HG03342 (cell line): ENCODE data around the gene SDK2.
"Not testable (repeated sequence)": the region's sequence is repeated elsewhere in the genome, so short reads cannot be mapped to it uniquely, and the experiment has no call there.

Experiments used
- ATAC-seq: cut with Tn5 transposase; IDR thresholded peaks from one replicate; pipeline ENCODE4 v1.9.1; 2021; ENCODE audit warnings: mild to moderate bottlenecking, moderate library complexity; ENCODE audit not compliant: unreplicated experiment

SDK2 gene

DNA sequence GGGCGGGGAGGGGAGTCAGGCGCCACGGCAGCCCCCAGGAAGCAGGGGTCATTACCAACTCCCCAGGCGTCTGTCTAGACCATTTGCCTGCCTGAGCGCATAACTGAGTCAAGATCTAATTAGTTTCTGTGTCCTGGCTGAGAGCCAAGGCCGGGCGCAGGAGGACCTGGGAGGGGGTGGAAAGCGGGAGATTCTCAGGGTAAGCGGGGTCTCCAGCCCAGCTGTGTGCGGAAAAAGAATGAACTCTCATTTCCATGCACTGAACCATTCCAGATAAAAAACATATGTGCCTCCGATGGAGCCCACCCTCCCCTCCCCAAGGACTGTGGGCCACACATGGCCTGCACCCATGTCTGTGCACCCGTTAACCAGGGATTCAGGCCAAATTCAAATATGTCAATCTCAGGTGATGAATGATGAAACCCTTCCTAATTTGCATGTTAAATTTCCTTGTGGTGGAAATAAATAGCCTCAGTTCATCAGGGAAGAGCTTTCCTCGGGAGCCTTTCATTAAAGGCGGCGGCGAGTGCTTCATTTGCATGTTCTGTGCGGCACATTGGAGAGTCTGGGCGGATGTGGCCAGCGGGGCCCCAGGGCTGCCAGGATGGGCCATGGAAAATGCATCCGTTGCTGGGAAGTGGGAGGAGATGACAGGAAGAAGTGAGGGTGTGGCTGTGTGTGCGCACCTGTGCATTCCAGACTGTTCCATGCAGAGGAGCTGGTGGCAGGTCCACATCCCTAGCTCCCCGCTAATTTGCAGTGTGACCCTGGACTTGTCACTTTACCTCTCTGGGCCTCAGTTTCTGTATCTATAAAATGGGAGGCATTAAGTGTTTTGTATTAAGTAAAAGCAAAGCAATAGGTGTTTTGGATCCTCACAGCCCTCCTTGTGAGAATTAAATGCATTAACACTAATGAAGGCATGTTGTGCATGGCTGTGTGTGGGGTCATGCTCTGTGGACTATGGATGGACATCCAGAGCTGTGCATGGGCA is 151.1 kb downstream of the SDK2 start:
- ATAC-seq: no peak

DNA sequence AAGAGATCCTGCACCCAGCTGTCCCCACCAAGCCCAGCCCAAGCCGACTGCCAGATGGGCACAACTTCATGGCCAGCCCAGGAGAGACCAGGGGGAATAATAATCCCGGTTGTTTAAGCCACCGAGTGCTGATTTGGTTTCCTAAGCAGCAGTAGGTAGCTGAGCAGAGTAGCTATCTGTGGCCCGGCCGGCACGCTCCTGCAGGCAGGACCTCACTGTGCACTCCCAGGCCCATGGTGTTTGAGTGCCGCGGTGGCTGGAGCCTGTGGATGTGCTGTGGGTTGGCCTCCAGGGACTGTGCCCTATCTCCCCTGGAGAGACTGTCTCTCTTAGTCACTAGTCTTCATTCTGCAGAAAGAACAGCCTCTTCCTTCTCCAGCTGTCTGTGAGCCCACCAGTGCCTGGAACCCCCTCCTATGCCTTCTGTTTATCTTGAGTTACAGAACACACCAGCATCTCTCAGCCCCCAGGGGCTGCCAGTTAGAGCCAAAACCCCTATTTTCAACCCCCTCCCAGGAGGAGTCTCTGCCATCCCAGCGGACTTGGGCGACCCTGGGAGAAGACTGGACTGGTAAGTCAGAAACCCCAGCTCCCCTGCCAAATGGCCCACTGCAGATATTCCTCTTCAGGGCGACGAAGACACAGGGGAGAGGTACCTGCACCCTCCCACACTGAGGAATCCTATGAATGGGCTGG is 152.0 kb downstream of the SDK2 start:
- no peak for ATAC-seq

DNA sequence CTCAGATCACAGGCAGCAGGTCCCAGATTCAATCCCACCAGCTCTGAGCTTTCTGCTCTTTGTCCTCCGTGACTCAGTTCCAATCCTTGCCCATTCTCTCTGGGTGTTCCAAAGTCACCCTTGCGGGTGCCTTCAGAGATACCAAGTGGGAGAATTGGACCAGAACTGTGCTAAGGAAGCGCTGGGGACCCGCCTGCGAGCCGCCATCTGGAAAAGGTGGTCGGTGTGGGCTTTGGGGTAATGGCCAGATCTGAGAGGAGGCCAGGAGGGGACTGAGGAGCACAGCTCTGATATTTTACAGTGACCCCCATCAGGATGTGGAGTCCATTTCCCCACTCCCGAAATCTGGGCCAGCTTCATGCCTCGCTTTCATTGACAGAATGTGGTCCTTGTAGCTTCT is 152.6 kb downstream of the SDK2 start:
- no peak for ATAC-seq

DNA sequence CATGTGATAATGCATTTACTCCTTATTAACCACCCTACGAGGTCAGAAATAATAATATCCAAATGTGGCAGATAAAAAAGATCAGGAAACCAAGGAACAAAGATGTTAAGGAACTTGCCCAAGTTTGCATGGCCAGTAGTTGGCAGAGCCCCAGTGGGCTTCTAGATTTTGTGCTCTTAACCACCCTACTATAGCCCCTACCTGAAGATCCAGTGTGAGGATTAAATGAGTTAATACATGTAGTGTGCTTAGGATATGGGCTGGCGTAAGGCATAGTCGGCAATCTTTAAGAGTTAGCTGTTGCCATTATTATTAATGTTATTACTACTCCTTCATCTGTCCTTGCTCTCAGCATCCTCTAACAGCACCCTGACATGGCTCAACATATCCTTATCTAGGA is 153.4 kb downstream of the SDK2 start:
- ATAC-seq: no peak

DNA sequence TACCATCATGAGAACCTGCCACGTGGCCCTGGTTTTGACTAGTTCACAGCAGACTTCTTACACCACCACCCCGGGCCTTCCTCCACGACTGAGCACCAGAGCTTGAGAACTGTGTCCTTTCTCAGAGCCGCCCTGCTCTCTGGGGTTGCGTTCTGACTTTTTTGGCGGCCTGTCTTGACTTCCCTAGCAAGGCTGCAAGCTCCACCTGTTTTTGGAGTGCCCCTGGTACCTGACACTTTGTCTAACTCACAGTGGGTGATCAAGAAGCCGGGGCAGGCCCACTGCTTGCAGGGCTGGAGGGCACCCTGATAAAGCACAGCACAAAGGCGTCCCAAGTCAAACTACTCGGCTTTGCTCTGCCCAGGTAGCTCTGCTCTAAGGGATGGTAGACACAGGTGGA is 154.3 kb downstream of the SDK2 start:
- ATAC-seq: no peak

DNA sequence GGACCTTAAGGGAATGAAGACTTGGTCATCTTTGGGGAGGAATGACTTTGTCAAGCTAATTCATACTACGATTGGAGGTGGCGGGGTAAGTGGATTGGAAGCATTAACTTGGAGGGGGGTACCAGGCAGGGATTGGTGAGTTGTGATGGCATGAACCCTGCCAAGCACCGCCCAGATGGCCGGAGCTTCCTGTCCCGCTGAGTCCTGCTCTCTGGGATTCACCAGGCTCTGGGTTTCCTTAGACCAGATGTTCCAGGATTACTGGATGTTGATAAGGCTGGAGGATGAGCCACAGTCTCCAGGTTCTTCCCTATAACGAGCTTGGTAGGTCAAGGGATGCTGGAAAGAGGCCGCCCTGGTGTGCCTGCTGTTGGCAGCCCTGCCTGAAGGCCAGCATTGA is 154.9 kb downstream of the SDK2 start:
- no peak for ATAC-seq

DNA sequence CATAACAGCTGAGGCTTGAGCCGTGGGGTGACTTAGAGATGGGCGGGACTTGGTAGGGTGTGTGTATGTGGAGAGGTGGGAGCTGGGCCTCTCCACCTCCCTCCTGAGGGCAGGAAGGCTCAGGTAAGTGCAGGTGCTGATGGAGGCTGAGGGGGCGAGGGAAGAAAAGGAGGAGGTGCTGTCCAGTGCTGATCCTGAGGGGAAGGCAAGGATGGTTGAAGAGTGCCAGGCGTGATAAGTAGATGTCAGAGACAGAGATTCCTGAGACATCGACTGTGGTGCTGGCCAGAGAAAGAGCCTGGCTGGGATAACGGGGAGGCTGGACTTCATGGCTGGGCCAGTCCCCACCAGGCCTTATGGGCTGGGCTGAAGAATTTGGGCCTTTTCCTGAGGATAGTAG is 159.1 kb downstream of the SDK2 start:
- no peak for ATAC-seq

DNA sequence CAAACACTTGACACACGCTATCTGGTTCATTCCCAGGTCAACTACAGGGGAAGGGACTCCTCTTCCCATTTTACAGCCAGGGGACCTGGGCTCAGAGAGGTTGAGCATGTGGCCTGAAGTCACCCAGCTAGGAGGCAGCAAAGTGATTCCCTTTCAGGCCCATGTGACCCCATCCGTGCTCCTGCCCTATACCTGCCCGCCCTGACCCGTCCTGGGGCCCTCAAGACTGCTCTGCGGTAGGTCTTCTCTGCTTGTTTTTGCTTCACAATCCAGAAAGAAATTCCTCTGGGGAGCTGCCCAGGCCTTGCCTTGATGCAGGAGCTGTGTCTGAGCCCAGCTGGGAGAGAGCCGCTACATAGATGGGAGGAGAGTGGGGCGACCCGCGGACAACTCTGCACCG is 161.4 kb downstream of the SDK2 start:
- no peak for ATAC-seq

DNA sequence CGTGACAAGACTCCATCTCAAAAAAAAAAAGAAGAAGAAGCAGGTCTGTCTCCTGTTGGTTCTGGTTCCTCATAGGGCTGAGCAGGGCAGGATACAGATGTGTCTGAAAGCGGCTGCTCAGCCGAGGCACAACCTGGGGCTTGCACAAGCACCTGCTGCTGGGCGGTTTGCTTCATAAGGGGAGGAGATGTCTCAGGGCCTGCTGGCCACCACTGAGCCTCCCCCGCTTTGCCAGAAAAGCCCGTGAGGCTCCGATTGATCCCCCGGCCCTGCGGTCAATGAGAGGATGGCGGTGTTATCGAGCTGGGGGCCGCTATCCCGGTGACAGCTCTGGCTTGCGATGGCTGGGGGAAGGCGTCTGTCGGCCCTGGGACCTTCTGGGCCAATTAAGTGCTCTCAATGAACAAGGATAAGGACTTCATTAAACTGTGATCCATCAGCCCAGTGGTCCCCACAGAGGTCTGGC is 162.0 kb downstream of the SDK2 start:
- ATAC-seq: no peak

DNA sequence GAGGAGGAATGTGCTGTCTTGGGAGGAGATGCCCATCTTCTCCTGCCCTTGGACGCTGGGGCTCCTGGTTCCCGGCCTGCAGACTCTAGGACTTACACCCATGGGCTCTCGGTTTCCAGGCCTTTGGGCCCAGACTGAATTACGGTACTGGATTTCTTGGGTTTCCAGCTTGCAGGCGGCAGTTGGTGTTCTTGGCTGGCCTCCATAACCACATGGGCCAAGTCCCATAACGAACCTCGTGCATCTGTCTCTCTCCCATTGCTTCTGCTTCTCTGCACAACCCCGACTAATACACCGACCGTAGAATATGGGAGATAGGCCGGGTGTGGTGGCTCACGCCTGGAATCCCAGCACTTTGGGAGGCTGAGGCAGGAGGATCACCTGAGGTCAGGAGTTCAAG is 162.6 kb downstream of the SDK2 start:
- no peak for ATAC-seq

DNA sequence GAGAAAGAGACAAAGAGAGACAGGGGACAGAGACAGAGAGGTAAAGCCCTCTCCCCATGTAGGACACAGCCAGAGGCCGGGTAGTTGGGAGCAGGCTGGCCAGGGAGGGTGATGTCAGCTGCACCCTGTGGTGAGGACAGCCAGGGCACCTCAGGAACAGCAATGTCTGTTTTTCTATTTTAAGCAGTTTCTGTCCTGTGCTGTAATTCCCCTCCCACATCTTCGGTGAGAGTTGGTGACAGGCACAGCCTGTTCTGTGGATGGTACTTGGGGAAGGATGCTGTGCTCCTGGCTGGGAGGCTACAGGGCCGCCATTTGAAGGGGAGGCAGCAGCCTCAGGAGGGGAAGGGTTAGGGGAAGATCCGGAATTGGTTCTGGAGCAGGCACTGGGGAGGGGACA is 163.5 kb downstream of the SDK2 start:
- ATAC-seq: no peak

DNA sequence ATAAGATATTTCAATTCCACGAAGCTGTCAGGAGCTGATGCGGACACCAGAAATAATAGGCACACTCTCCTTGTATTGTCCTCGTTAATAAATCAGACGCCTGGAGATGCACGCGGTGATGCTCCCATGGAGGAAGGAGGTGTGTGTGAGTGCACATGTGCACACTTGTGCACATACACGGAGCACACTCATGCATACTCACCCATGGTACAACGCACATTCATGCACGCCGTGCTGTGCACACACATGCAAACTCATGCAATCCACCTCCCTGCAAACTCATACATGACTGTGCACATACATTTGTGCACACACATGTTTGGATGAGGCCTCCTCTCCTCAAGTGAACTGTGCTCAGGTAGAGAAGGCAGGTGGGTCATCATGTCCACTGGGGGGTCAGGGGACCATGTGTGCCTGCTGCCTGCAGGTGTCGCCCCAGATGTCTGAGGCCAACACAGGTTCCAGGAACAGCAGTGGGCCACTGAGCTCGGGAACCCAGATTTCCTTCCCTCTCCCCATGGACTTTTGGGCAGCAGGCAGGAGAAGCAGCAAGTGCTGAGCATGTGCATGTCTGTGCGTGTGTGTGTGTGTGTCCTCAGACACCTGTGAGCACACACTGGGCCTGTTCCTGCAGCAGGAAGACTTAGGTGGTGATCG is 165.3 kb downstream of the SDK2 start:
- no peak for ATAC-seq

DNA sequence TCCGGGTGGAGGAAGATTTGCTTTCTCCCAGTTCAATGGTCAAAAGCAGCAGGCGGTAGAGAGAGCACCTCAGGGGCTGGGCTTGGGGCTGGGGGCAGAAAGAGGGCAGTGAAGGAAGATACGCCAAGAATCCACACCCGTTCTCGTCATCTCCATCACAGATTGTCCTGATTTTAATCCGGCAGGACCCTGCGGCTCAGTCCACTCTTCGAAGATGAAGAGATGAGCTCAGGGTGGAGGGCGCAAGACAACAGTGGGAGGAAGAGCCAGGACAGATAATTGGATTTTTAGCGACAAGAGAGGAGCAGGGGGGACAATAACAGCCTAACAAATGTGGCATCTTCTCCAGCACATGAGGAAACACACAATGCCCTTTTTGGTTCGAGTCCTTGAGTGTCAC is 165.9 kb downstream of the SDK2 start:
- ATAC-seq: no peak

DNA sequence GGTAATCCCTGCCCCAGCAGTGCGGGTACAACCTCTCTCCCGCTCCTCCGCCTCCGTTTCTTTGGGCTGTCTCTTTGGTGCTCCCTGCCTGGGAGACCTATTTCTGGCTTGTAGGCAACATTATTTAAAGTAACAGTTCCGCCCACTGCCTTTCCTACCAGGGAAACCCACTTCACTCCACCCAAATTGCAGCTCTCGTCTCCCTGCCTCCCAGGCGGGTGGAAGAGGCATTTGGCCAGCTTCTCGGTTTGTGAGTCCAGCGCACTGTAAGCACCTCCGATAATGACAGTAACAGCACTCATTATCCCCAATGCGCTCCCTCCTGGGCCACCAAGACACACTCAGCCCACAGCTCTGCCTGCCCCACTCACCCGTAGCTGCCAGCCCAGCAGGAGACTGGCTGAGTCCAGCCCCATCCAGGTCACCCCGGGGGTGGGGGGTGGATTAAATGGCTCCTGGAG is 167.3 kb downstream of the SDK2 start:
- ATAC-seq: no peak

DNA sequence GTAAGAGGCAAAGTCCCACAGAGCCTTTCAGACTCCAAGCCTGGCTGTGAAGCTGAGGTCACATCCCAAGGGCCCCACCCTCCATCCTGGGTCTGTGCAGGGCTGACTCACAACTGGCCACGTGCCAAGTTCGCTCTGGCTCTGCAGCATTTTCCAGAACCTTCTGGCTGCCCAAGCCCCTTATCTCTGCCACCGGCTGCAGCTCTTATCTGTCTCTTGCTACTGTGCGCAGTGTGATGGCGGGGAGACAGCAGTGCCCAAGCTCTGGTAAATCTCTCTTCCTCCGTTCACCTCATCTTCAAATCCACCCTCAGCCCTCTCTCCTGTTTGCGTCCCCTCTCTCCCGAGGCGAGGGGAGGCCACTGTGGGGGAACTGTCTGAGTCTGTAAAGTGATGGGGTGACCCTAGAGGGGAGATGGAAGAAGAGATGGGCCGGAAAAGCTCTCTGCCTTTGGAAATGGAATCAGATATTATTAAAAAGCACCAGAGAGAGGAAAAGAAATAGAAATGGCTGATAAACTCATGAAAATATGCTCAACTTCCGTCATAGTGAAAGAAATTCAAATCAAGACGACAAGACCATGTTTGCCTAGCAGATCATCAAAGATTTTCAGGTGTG is 169.8 kb downstream of the SDK2 start:
- ATAC-seq: no peak

DNA sequence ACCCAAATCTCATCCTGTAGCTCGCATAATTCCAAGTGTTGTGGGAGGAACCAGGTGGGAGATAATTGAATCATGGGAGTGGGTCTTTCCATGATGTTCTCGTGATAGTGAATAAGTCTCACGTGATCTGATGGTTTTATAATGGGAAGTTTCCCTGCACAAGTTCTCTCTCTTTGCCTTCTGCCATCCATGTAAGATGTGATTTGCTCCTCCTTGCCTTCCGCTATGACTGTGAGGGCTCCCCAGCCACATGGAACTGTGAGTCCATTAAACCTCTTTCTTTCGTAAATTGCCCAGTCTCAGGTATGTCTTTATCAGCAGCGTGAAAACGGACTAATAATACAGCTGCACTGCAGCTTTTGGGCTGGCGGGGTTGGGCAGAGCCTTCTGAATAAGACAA is 171.5 kb downstream of the SDK2 start:
- ATAC-seq: not testable (repeated sequence)

DNA sequence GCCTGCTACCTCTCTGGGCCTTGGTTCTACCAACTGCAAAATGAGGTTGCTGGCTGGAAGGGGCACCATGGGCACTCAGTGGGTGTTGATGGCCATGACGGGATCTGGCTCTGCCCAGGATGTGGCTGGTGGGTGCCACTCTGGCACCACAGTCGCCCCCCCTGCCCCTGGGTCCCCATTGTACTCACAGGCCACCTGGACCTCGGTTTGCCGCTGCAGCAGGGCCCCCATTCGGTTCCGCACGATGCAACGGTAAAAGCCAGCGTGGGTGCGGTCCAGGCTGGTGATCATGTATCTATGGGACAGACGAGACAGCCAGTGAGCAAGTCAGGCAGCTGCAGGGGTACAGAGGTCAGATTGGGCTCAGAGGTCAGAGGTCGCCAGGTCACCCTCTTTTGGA is 172.3 kb downstream of the SDK2 start:
- no peak for ATAC-seq

DNA sequence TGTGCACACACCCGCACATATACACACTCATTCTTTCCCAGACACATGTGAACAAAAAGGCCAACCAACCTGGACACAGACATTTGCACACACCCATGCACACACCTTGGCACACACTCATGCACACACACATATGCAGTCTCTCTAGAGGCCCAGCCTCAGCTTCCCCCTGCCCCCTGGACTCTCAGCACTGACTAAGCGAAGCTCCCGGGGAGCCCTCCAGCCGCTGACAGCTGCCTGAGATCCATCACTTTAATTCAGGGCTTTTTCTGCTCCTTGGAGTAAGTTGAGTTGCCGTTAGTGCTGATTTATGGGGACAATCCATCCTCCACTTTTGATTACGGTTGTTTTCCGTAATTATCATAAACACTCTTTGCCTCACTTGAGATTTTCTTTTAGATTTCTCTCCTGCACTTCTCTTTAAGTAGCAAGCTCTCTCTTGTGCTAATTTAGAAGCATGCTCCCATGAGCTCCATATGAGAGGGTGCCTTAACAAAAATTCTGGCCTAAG is 173.9 kb downstream of the SDK2 start:
- no peak for ATAC-seq

DNA sequence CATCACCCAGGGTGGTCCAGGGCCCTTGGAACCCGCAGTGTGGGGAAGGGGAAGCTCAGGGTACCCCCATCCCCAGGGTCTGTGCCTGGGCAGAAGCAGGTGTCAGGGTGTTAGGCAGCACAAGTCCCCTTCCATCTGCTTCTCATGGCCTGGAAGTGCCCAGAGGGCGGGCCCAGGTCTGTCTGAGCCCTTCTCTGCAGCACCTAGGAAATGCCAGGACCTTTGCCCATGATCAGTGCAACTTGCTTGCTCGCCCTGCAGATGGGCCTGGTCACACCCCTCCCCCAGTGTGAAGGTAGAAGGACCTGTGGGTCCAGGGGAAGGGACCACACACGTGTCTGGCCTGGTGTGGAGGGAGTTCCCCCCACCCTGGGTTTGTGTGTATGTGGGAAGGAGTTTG is 174.9 kb downstream of the SDK2 start:
- ATAC-seq: no peak

DNA sequence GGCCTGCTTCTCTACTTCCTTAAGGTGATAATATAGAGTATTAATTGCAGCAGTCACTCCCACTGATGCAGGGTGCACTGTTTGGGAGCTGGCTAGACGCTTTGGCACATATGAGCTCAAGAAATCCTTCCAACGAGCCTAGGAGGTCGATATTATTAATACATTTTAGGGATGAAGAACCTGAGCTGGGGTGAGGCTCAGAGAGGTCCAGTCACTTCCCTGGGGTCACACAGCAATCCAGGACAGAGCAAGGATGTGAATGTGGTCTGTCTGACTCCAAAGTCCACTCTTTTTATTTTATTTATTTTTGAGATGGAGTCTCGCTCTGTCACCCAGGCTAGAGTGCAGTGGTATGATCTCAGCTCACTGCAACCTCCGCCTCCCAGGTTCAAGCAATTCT is 176.0 kb downstream of the SDK2 start:
- ATAC-seq: no peak

DNA sequence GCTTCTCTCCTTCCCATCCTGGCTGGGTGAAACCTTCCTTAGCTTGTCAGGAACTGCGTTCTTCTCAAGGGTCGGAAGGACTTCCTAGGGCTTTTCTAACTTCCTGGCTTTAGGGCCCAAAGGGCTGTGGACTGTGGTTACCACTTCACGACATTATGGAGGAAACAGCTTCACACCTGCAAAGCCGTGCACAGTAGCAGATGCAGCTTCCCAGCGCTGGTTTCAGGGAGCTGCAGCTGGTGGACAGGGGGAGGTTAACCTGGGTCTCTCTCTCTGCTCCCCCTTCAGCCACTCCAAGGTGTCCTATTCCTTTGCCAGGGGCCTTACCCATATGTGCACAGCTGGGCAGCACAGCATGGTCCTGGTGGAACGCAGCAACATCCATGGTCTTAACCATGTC is 176.6 kb downstream of the SDK2 start:
- ATAC-seq: no peak
